ENCODE measurements around the gene CRYBA4.

GRCh38 chr22:26602127-26602526 is 19.6 kb upstream of the CRYBA4 start:
- TF ChIP-seq CTCF (IDR thresholded peaks at IDR 0.05) (no peak), POLR2A (IDR thresholded peaks at IDR 0.05) (no peak)
